ENCODE data around the gene FGF9.

Gene FGF9

GRCh38 chr13:21674490-21675009 is 3.7 kb downstream of the FGF9 start:
- Histone ChIP-seq H3K4me1 (ENCODE audit: control insufficient read depth, insufficient read depth, low read length) (peaks cover 24% of the 10 kb centered on the region), H3K36me3 (ENCODE audit: control insufficient read depth, insufficient read depth, low read length) (no peaks in the 10 kb centered on the region), H3K27ac (ENCODE audit: low read depth, low read length) (no peak overlapping the region), H3K9me3 (ENCODE audit: control insufficient read depth, insufficient read depth, low read length) (no peaks in the 10 kb centered on the region), H3K4me3 (ENCODE audit: low read depth, low read length) (peak overlapping the region; percentile 58), H3K27me3 (ENCODE audit: control insufficient read depth, insufficient read depth, low read length) (peaks cover 89% of the 10 kb centered on the region), H3K9ac (ENCODE audit: low read depth, low read length) (no peak overlapping the region)

- H3K9ac ChIP-seq (ENCODE audit: low read depth, low read length): no peak overlapping the region
- no peak overlapping the region for H3K27ac ChIP-seq (ENCODE audit: low read depth, low read length)
- H3K27me3 ChIP-seq (ENCODE audit: control insufficient read depth, insufficient read depth, low read length): peaks cover 81% of the 10 kb centered on the region
Measured at GRCh38 chr13:21675095-21675991, 4.5 kb downstream of the FGF9 start.

GRCh38 chr13:21676611-21677021 is 5.7 kb downstream of the FGF9 start:
- no peak overlapping the region for H3K9ac ChIP-seq (ENCODE audit: low read depth, low read length)
- H3K27ac ChIP-seq (ENCODE audit: low read depth, low read length): no peak overlapping the region
- H3K27me3 ChIP-seq (ENCODE audit: control insufficient read depth, insufficient read depth, low read length): peaks cover 68% of the 10 kb centered on the region
- no peaks in the 10 kb centered on the region for H3K9me3 ChIP-seq (ENCODE audit: control insufficient read depth, insufficient read depth, low read length)
- no peak overlapping the region for H3K4me3 ChIP-seq (ENCODE audit: low read depth, low read length)
- no peaks in the 10 kb centered on the region for H3K36me3 ChIP-seq (ENCODE audit: control insufficient read depth, insufficient read depth, low read length)
- H3K4me1 ChIP-seq (ENCODE audit: control insufficient read depth, insufficient read depth, low read length): peaks cover 15% of the 10 kb centered on the region

More at GRCh38 chr13:21675095-21675991, 4.5 kb downstream of the FGF9 start:
- Histone ChIP-seq H3K9me3 (ENCODE audit: control insufficient read depth, insufficient read depth, low read length) (no peaks in the 10 kb centered on the region), H3K4me1 (ENCODE audit: control insufficient read depth, insufficient read depth, low read length) (peaks cover 24% of the 10 kb centered on the region), H3K4me3 (ENCODE audit: low read depth, low read length) (peak overlapping the region; percentile 64), H3K36me3 (ENCODE audit: control insufficient read depth, insufficient read depth, low read length) (no peaks in the 10 kb centered on the region)

GRCh38 chr13:21677075-21677623 is 6.3 kb downstream of the FGF9 start:
- Histone ChIP-seq H3K27ac (ENCODE audit: low read depth, low read length) (no peak overlapping the region), H3K4me1 (ENCODE audit: control insufficient read depth, insufficient read depth, low read length) (peaks cover 10% of the 10 kb centered on the region), H3K27me3 (ENCODE audit: control insufficient read depth, insufficient read depth, low read length) (peaks cover 63% of the 10 kb centered on the region), H3K9ac (ENCODE audit: low read depth, low read length) (no peak overlapping the region), H3K36me3 (ENCODE audit: control insufficient read depth, insufficient read depth, low read length) (no peaks in the 10 kb centered on the region), H3K4me3 (ENCODE audit: low read depth, low read length) (no peak overlapping the region), H3K9me3 (ENCODE audit: control insufficient read depth, insufficient read depth, low read length) (no peaks in the 10 kb centered on the region)

- H3K27me3 ChIP-seq (ENCODE audit: control insufficient read depth, insufficient read depth, low read length): peaks cover 3% of the 10 kb centered on the region
- H3K27ac ChIP-seq (ENCODE audit: low read depth, low read length): no peak overlapping the region
- H3K4me3 ChIP-seq (ENCODE audit: low read depth, low read length): no peak overlapping the region
- no peaks in the 10 kb centered on the region for H3K4me1 ChIP-seq (ENCODE audit: control insufficient read depth, insufficient read depth, low read length)
- no peaks in the 10 kb centered on the region for H3K9me3 ChIP-seq (ENCODE audit: control insufficient read depth, insufficient read depth, low read length)
- no peak overlapping the region for H3K9ac ChIP-seq (ENCODE audit: low read depth, low read length)
- H3K36me3 ChIP-seq (ENCODE audit: control insufficient read depth, insufficient read depth, low read length): no peaks in the 10 kb centered on the region
Measured at GRCh38 chr13:21683034-21683733, 12.3 kb downstream of the FGF9 start.

- no peaks in the 10 kb centered on the region for H3K36me3 ChIP-seq (ENCODE audit: control insufficient read depth, insufficient read depth, low read length)
- H3K27ac ChIP-seq (ENCODE audit: low read depth, low read length): no peak overlapping the region
- no peaks in the 10 kb centered on the region for H3K9me3 ChIP-seq (ENCODE audit: control insufficient read depth, insufficient read depth, low read length)
- H3K9ac ChIP-seq (ENCODE audit: low read depth, low read length): no peak overlapping the region
- H3K4me1 ChIP-seq (ENCODE audit: control insufficient read depth, insufficient read depth, low read length): no peaks in the 10 kb centered on the region
- no peaks in the 10 kb centered on the region; the same call in 1 of the 2 replicates for H3K27me3 ChIP-seq (ENCODE audit: control insufficient read depth, insufficient read depth, low read length)
- no peak overlapping the region for H3K4me3 ChIP-seq (ENCODE audit: low read depth, low read length)
Measured at GRCh38 chr13:21684576-21684975, 13.7 kb downstream of the FGF9 start.

GRCh38 chr13:21685485-21686064 is 14.7 kb downstream of the FGF9 start:
- no peaks in the 10 kb centered on the region for H3K36me3 ChIP-seq (ENCODE audit: control insufficient read depth, insufficient read depth, low read length)
- no peaks in the 10 kb centered on the region; the same call in 1 of the 2 replicates for H3K27me3 ChIP-seq (ENCODE audit: control insufficient read depth, insufficient read depth, low read length)

GRCh38 chr13:21686751-21687391 is 16.0 kb downstream of the FGF9 start:
- H3K27ac ChIP-seq (ENCODE audit: low read depth, low read length): no peak overlapping the region
- H3K36me3 ChIP-seq (ENCODE audit: control insufficient read depth, insufficient read depth, low read length): no peaks in the 10 kb centered on the region
- no peak overlapping the region for H3K4me3 ChIP-seq (ENCODE audit: low read depth, low read length)
- H3K4me1 ChIP-seq (ENCODE audit: control insufficient read depth, insufficient read depth, low read length): no peaks in the 10 kb centered on the region
- H3K27me3 ChIP-seq (ENCODE audit: control insufficient read depth, insufficient read depth, low read length): no peaks in the 10 kb centered on the region; the same call in 1 of the 2 replicates
- H3K9ac ChIP-seq (ENCODE audit: low read depth, low read length): no peak overlapping the region
- no peaks in the 10 kb centered on the region for H3K9me3 ChIP-seq (ENCODE audit: control insufficient read depth, insufficient read depth, low read length)

More at GRCh38 chr13:21685485-21686064, 14.7 kb downstream of the FGF9 start:
- Histone ChIP-seq H3K4me1 (ENCODE audit: control insufficient read depth, insufficient read depth, low read length) (no peaks in the 10 kb centered on the region), H3K9me3 (ENCODE audit: control insufficient read depth, insufficient read depth, low read length) (no peaks in the 10 kb centered on the region), H3K9ac (ENCODE audit: low read depth, low read length) (no peak overlapping the region), H3K27ac (ENCODE audit: low read depth, low read length) (no peak overlapping the region), H3K4me3 (ENCODE audit: low read depth, low read length) (no peak overlapping the region)

GRCh38 chr13:21688056-21688455 is 17.2 kb downstream of the FGF9 start:
- H3K27ac ChIP-seq (ENCODE audit: low read depth, low read length): no peak overlapping the region
- H3K9ac ChIP-seq (ENCODE audit: low read depth, low read length): no peak overlapping the region
- H3K36me3 ChIP-seq (ENCODE audit: control insufficient read depth, insufficient read depth, low read length): no peaks in the 10 kb centered on the region
- H3K27me3 ChIP-seq (ENCODE audit: control insufficient read depth, insufficient read depth, low read length): no peaks in the 10 kb centered on the region; the same call in 1 of the 2 replicates
- H3K4me3 ChIP-seq (ENCODE audit: low read depth, low read length): no peak overlapping the region
- H3K9me3 ChIP-seq (ENCODE audit: control insufficient read depth, insufficient read depth, low read length): no peaks in the 10 kb centered on the region
- H3K4me1 ChIP-seq (ENCODE audit: control insufficient read depth, insufficient read depth, low read length): no peaks in the 10 kb centered on the region

- Histone ChIP-seq H3K4me1 (ENCODE audit: control insufficient read depth, insufficient read depth, low read length) (no peaks in the 10 kb centered on the region), H3K9me3 (ENCODE audit: control insufficient read depth, insufficient read depth, low read length) (no peaks in the 10 kb centered on the region), H3K27ac (ENCODE audit: low read depth, low read length) (no peak overlapping the region), H3K9ac (ENCODE audit: low read depth, low read length) (no peak overlapping the region), H3K4me3 (ENCODE audit: low read depth, low read length) (no peak overlapping the region), H3K36me3 (ENCODE audit: control insufficient read depth, insufficient read depth, low read length) (no peaks in the 10 kb centered on the region), H3K27me3 (ENCODE audit: control insufficient read depth, insufficient read depth, low read length) (no peaks in the 10 kb centered on the region; the same call in 1 of the 2 replicates)
Measured at GRCh38 chr13:21689097-21689496, 18.2 kb downstream of the FGF9 start.

All from HUES48 (cell line).